HG02970 (cell line): Measurements from ENCODE around the gene ENTPD2.
"Not testable (repeated sequence)": the region's sequence is repeated elsewhere in the genome, so short reads cannot be mapped to it uniquely, and the experiment has no call there.

Experiments used
- ATAC-seq: cut with Tn5 transposase; IDR thresholded peaks from one replicate; pipeline ENCODE4 v1.9.1; 2021; ENCODE audit warnings: mild to moderate bottlenecking, moderate library complexity, moderate number of reproducible peaks; ENCODE audit not compliant: unreplicated experiment, low FRiP score

Gene ENTPD2

DNA sequence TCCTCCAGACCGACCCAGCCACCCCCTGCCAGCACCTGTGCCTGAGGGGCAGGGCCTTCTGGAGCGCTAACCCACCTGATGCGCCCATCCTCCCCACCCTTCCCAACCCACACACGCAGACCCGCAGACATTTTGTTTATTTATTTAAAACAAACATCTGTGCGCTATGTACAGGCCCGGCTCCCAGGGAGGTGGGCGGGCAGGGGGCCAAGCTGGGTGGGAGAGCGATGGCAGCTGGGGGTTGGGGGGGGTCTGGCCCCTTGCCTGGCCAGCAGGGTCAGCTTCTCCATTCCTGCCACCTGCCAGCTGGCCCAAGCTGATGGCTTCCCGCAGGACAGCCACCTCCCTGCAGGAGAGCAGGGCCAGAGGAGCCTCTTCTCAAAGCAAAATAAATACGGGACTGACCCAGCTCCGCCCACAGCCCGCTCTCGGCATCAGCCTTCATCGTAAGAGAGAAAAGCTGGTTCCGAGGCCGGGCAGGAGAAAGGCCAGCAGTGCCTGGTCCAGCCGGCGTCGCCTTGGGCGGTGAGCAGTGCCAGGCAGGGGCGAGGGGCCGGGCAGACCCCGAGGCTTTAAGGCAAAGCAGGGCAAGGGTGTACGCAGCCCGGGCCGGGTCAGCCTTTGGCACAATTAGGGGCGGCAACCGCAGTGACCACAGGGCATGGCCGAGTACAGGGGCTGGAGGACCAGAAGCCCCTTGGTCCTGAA is 46.6 kb downstream of the ENTPD2 start:
- ATAC-seq, result no peak

DNA sequence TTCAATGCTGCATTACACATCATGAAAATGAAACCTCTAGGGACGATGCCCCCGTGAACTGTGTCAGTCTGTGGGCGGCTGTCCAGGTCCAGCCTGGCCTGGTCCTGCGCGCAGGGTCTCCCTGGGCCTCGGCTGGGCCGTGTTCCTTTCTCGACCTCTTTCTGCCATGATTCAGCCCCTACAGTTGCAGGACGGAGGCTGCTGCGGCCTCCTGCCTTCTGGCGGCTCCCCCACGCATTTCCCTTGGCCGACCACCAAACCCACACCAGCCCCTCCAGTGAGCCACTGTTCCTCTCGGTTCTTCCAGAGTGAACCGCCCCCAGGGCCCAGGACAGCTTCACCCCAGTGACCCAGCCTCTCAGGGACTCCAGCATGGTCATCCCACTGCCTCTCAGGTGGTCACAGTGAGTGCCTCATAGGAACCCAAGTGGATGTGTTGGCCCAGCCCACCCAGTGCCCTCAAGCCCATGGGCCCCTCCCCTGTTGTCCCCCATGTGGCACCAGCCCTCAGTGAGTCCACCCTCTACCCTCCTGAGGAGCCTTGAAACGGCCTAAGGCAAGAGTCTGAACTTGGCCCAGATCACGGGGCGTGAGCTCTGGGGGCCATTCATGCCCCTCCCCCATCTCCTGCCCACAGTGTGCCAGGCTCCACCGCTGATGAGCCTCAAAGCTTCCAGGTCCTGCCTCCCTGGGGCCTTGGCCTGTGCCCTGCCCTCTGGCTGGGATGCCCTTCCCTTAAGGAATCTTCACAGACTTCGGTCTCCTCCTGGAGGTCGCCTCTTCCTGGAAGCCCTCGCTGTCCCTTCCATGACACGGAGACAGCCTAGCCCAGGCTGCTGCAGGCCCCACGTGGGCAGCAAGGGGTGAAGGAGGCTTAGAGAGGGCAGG is 47.5 kb downstream of the ENTPD2 start:
- ATAC-seq, result no peak

DNA sequence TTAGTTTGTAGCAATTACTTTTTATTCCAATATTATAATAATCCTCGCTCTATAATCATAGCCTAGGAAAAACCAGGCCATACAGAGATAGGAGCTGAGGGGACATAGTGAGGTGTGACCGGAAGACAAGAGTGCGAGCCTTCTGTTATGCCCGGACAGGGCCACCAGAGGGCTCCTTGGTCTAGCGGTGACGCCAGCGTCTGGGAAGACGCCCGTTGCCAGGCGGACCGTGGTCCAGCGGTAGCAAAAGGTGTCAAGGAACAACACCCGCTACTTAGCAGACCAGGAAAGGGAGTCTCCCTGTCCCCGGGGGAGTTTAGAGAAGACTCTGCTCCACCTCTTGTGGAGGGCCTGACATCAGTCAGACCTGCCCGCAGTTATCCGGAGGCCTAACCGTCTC is 49.6 kb downstream of the ENTPD2 start:
- ATAC-seq, result not testable (repeated sequence)

DNA sequence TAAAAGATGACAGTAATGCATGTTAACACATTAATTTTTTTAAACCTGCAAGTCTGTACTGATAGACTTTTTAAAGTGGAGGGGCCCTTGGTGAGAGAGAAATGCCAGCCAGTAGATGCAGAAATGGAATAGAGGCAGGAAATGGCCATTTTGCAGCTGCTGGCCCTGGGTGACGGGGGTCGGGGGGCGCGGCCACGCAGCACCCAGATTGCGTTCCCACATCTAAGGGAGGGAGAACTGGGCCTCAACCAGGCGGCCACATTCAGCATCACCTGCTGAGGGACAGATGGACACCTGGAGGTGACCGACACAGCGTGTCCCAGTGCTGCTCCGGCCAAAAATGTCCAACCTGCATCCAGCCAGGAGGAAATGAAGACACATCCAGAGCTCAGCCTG is 51.2 kb downstream of the ENTPD2 start:
- ATAC-seq, result no peak

DNA sequence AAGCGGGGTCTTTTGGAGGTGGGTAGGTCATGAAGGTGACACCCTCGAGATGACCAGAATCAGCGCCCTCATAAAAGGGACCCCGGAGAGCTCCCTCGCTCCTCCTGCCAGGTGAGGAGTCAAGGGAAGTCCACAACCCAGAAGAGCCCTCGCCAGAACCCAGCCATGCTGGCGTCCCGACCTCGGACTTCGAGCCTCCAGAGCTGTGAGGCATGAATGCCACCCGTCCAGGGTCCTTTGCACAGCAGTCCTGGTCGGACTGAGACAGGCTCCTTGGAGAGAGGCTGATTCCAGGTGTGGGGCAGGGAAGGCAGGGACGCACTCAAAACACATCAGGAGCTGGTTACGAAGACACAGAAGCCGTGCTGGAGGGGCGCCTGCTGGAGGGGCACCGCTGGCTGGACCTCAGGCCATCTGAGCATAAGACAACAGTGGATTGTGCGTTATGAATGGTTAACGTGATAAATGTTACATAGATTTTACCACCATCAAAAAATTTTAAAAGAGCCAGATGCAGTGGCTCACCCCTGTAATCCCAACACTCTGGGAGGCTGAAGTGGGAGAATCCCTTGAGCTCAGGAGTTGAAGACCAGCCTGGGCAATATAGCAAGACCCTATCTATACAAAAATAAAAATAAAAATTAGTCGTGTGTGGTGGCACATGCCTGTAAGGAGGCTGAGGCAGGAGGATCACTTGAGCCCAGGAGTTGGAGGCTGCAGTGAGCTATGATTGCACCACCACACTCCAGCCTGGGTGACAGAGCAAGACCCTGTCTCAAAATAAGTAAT is 51.8 kb downstream of the ENTPD2 start:
- ATAC-seq, result no peak

DNA sequence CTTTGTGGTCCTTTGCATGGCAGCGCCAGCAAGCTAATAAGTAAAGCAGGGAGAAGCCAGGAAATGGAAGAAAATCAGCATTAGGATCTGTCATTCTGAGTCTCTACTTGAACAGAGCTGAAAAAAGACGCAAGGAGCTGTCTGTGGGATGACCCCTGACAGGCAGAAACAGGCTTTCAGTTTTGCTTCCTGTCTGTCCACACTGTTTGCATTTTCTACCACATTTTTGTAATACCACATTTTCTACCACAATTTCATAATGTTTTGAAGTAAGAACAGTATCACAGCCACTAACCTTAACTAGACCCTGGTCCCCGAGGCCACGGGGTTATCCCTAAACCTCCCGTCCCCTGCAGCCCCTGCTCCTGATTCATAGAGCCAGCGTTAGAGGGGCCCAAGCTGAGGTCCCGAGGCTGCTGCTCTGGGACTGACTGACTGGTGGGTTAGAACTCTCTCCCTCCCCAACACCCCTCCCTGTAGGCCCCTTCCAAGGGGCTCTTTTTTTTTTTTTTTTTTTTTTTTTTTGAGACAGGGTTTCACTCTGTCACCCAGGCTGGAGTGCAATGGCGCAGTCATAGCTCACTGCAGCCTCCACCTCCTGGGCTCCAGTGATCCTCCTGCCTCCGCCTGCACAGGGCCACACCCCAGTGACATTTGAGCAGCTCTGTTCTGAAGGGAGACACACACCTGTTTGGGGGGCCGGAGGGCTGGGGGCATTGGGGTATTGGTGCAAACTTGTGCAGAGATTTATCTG is 53.5 kb downstream of the ENTPD2 start:
- peak; percentile 73 for ATAC-seq
